HepG2 (cell line): Measurements from ENCODE around the gene PTMA. TPM values are rescaled to one million over a fixed set of nuclear protein-coding genes. Genes with fewer than 3 reads are reported as not detected.

ENCODE experiments used
- AHDC1 ChIP-seq: sonication (generic); formaldehyde crosslinking; IDR thresholded peaks from 2 replicates; pipeline ENCODE4 v1.5.1; 2020; ENCODE audit warnings: mild to moderate bottlenecking, missing genetic modification reagents, borderline replicate concordance
- AKAP8 ChIP-seq: sonication (generic); formaldehyde crosslinking; IDR thresholded peaks from 2 replicates; pipeline ENCODE4 v1.5.1; 2020; ENCODE audit warnings: mild to moderate bottlenecking, missing genetic modification reagents
- ETS1 ChIP-seq: sonication (generic); formaldehyde crosslinking; IDR thresholded peaks from 2 replicates; pipeline ENCODE4 v1.4.0; 2020; ENCODE audit warnings: missing genetic modification reagents
- HNF1A ChIP-seq, 2 experiments: sonication (generic) in 1 of 2; formaldehyde crosslinking in 1 of 2; IDR thresholded peaks; 2 replicates each; pipeline versions ENCODE4 v1.4.0 to v1.6.1; 2016 to 2020; ENCODE audit warnings: borderline replicate concordance in 1 of 2, low read depth in 1 of 2, mild to moderate bottlenecking in 1 of 2, missing genetic modification reagents in 1 of 2
- HOXA7 ChIP-seq: sonication (generic); formaldehyde crosslinking; IDR thresholded peaks from 2 replicates; pipeline ENCODE4 v1.8.1; 2022; ENCODE audit warnings: mild to moderate bottlenecking, missing genetic modification reagents, moderate library complexity
- KDM1A ChIP-seq: IDR thresholded peaks from 2 replicates; pipeline ENCODE4 v1.6.1; 2016; ENCODE audit warnings: missing compliant biosample characterization
- SMAD9 ChIP-seq: sonication (generic); formaldehyde crosslinking; IDR thresholded peaks from 2 replicates; pipeline ENCODE4 v1.5.1; 2020; ENCODE audit warnings: mild to moderate bottlenecking, missing genetic modification reagents
- SRY ChIP-seq: sonication (generic); formaldehyde crosslinking; IDR thresholded peaks from 2 replicates; pipeline ENCODE4 v1.8.0; 2022; ENCODE audit warnings: mild to moderate bottlenecking, missing genetic modification reagents
- TOE1 ChIP-seq: sonication (generic); formaldehyde crosslinking; IDR thresholded peaks from 2 replicates; pipeline ENCODE4 v1.4.0; 2020; ENCODE audit warnings: mild to moderate bottlenecking, missing genetic modification reagents
- UBTF ChIP-seq: sonication (generic); formaldehyde crosslinking; IDR thresholded peaks from 2 replicates; pipeline ENCODE4 v1.4.0; 2020; ENCODE audit warnings: mild to moderate bottlenecking, missing genetic modification reagents
- ZKSCAN1 ChIP-seq: fragments of 150-350 bp; IDR thresholded peaks from 2 replicates; pipeline ENCODE4 v1.6.1; 2014; ENCODE audit warnings: low read length
- ZNF280B ChIP-seq: sonication (generic); formaldehyde crosslinking; IDR thresholded peaks from 2 replicates; pipeline ENCODE4 v1.5.0; 2020; ENCODE audit warnings: missing genetic modification reagents, mild to moderate bottlenecking, borderline replicate concordance
- polyA plus RNA-seq, 8 experiments: library from polyadenylated mRNA; depleted of rRNA in 3 of 8; stranded (reverse) in 7 of 8; unstranded in 1 of 8; fragments of >200 nt; fragmentation: Illumina TruSeq in 4 of 8; extraction: Trizol in 4 of 8; gene quantifications; 2 replicates each; pipeline versions ENCODE4 v1.2.1 to v1.2.3, GENCODE V29; 2011 to 2016; ENCODE audit warnings: low read depth in 4 of 8, missing spikeins in 1 of 8, mixed read lengths in 1 of 8; ENCODE audit not compliant: insufficient read depth in 1 of 8
- total RNA-seq, 5 experiments: library from RNA; depleted of rRNA; stranded (reverse); fragments of >200 nt; fragmentation: Illumina TruSeq; extraction: Trizol; gene quantifications; 2 replicates each; pipeline ENCODE4 v1.2.3, GENCODE V29; 2016; ENCODE audit warnings: low read depth in 1 of 5

The PTMA gene
- total and polyA plus RNA-seq, 2 of the 13 experiments (the other 11 are each of a cell fraction or from before 2014, with no cell fraction given) = 190 to 1,086 TPM

GRCh38 chr2:231687133-231687852 lies 21.0 kb upstream of the PTMA start (continued):
- TF ChIP-seq HNF1A (IDR thresholded peaks at IDR 0.05; ENCODE audit: low read depth) (no peak), HNF1A (CRISPR knock-in tag; IDR thresholded peaks at IDR 0.05; ENCODE audit: borderline replicate concordance) (peak; percentile 71; the same call in 1 of the 2 replicates), KDM1A (CRISPR knock-in tag) (0 out of 2 replicates have a peak, but pooled peaks have one; percentile 17), AHDC1 (CRISPR knock-in tag) (no peak), SMAD9 (no peak), ZKSCAN1 (no peak), SRY (CRISPR knock-in tag) (no peak), HOXA7 (no peak), AKAP8 (peak; percentile 53; the same call in 1 of the 2 replicates), ZNF280B (CRISPR knock-in tag) (peak; percentile 98), TOE1 (CRISPR knock-in tag) (no peak; the same call in 1 of the 2 replicates), ETS1 (no peak), UBTF (CRISPR knock-in tag) (peak; percentile 73)
